Hematopoietic multipotent progenitor cell treated with erythropoietin and hydrocortisone succinate and interleukin-3 and kit ligand, for 4 days (in vitro differentiated cells): Measurements from ENCODE around the gene UBE3A.

Experiments
- DNase-seq: peaks from one replicate; pipeline ENCODE4 v3.0.0-alpha.2; 2015

The UBE3A gene

GRCh38 chr15:25329696-25330095 is 109.1 kb downstream of the UBE3A start:
- no peak for DNase-seq

DNA sequence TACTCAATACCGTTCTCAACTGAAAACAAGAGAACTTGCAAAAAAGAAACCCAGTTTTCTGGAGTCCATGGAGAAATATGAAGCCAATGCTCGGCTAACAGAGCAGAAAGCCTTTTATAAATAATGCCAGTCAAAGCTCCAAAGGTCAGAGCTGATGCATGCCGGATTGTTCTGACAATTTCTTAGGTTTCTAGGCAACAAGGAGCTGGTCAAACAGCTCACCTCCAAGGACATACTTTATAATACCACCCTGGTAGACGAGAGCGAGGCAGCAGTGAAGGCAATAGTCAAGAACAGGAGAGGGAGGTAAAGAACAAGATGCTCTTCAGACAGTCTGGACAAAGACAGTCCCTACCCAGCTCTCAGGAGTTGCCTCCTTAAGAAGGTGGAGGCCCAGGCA is 111.1 kb downstream of the UBE3A start:
- DNase-seq = no peak

- no peak for DNase-seq
These were observed 113.6 kb downstream of the UBE3A start for GRCh38 chr15:25325187-25325586.

DNA sequence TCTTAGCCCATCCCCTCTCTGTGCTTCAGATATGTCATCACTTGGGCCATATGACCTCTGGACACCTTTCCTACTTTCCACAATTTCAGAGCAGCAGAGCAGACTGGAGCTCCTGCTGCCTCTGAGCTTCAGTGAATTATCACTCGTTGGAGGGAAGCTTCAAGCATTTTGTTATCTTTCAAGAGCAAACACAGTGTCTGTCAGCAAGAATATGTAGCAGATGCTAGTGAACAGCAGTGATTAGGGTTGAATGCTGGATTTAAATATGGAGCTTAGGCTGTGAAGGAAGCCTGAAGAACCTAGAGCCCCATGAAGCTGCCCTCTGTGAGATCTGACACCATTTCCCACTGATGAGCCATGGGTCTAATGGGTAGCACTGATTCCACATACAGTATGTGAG is 115.4 kb downstream of the UBE3A start:
- DNase-seq = no peak

- no peak for DNase-seq
These were observed 151.0 kb downstream of the UBE3A start for GRCh38 chr15:25287823-25288222.
